ENCODE data around the gene SELENOK. TPM values are rescaled to one million over a fixed set of nuclear protein-coding genes. Genes with fewer than 3 reads are reported as not detected.

Gene SELENOK
- total RNA-seq, 1 donor from 2014 or later = 76.6 TPM

GRCh38 chr3:53939813-53940212, 48.2 kb upstream of the SELENOK start:
- H3K27me3 ChIP-seq = no peaks in the 10 kb centered on the region

GRCh38 chr3:53939086-53939582, 47.5 kb upstream of the SELENOK start:
- no peaks in the 10 kb centered on the region for H3K36me3 ChIP-seq
- Mint-ChIP-seq H3K9me3 (peaks cover 15% of the 10 kb centered on the region), H3K4me3 (no peak overlapping the region), H3K36me3 (peaks cover 2% of the 10 kb centered on the region), H3K27ac (no peak overlapping the region), H3K27me3 (ENCODE audit: insufficient read depth, low read depth) (no peaks in the 10 kb centered on the region), H3K4me1 (peaks cover 10% of the 10 kb centered on the region)
- no peak overlapping the region for H2AFZ ChIP-seq (replicated peaks)
- no peaks in the 10 kb centered on the region for H3K4me1 ChIP-seq
- no peaks in the 10 kb centered on the region for H3K27me3 ChIP-seq
- no peaks in the 10 kb centered on the region for H3K9me3 ChIP-seq (ENCODE audit: low read depth)
- H3K4me2 ChIP-seq = no peak overlapping the region
- H4K20me1 ChIP-seq (ENCODE audit: low read depth) = no peaks in the 10 kb centered on the region
- DNase-seq (ENCODE audit: low spot score) = peak; percentile 79
- no peaks in the 10 kb centered on the region for H3K79me2 ChIP-seq (ENCODE audit: low read depth)
- H3F3A ChIP-seq (ENCODE audit: low read depth) = peaks cover 13% of the 10 kb centered on the region
- H3K27ac ChIP-seq = no peak overlapping the region
- no peak overlapping the region for H3K4me3 ChIP-seq
- H3K9ac ChIP-seq = no peak overlapping the region
- peak; percentile 65 for TF ChIP-seq EZH2phosphoT487 (IDR thresholded peaks at IDR 0.05)
- no peak for TF ChIP-seq EZH2 (IDR thresholded peaks at IDR 0.05)

More at GRCh38 chr3:53939813-53940212, 48.2 kb upstream of the SELENOK start:
- H3K9ac ChIP-seq = no peak overlapping the region
- H4K20me1 ChIP-seq (ENCODE audit: low read depth) = no peaks in the 10 kb centered on the region
- no peak for DNase-seq (ENCODE audit: low spot score)
- Mint-ChIP-seq H3K9me3 (peaks cover 10% of the 10 kb centered on the region), H3K36me3 (peaks cover 2% of the 10 kb centered on the region), H3K4me1 (peaks cover 10% of the 10 kb centered on the region), H3K4me3 (no peak overlapping the region), H3K27me3 (ENCODE audit: insufficient read depth, low read depth) (no peaks in the 10 kb centered on the region), H3K27ac (no peak overlapping the region)
- no peaks in the 10 kb centered on the region for H3K79me2 ChIP-seq (ENCODE audit: low read depth)
- H3K36me3 ChIP-seq = no peaks in the 10 kb centered on the region
- H3K4me1 ChIP-seq = no peaks in the 10 kb centered on the region
- no peaks in the 10 kb centered on the region for H3K9me3 ChIP-seq (ENCODE audit: low read depth)
- H3F3A ChIP-seq (ENCODE audit: low read depth) = peaks cover 13% of the 10 kb centered on the region
- no peak for TF ChIP-seq EZH2 (IDR thresholded peaks at IDR 0.05)
- TF ChIP-seq CTCF (IDR thresholded peaks at IDR 0.05) = peak; percentile 14
- no peak for TF ChIP-seq EZH2phosphoT487 (IDR thresholded peaks at IDR 0.05)
- no peak overlapping the region for H2AFZ ChIP-seq (replicated peaks)
- no peak overlapping the region for H3K27ac ChIP-seq
- H3K4me3 ChIP-seq = no peak overlapping the region
- no peak overlapping the region for H3K4me2 ChIP-seq

GRCh38 chr3:53938645-53939044, 47.0 kb upstream of the SELENOK start:
- Mint-ChIP-seq H3K4me1 (peaks cover 10% of the 10 kb centered on the region), H3K36me3 (peaks cover 2% of the 10 kb centered on the region), H3K4me3 (no peak overlapping the region), H3K27ac (no peak overlapping the region), H3K9me3 (peaks cover 16% of the 10 kb centered on the region), H3K27me3 (ENCODE audit: insufficient read depth, low read depth) (no peaks in the 10 kb centered on the region)
- Histone ChIP-seq H3F3A (ENCODE audit: low read depth) (peaks cover 13% of the 10 kb centered on the region), H3K9ac (no peak overlapping the region), H3K36me3 (no peaks in the 10 kb centered on the region), H3K27me3 (no peaks in the 10 kb centered on the region), H3K4me2 (no peak overlapping the region), H4K20me1 (ENCODE audit: low read depth) (no peaks in the 10 kb centered on the region), H3K9me3 (ENCODE audit: low read depth) (no peaks in the 10 kb centered on the region), H3K4me3 (no peak overlapping the region), H3K79me2 (ENCODE audit: low read depth) (no peaks in the 10 kb centered on the region), H3K4me1 (no peaks in the 10 kb centered on the region), H3K27ac (no peak overlapping the region), H2AFZ (replicated peaks) (no peak overlapping the region)
- TF ChIP-seq EZH2 (IDR thresholded peaks at IDR 0.05) (no peak), EZH2phosphoT487 (IDR thresholded peaks at IDR 0.05) (no peak), CTCF (IDR thresholded peaks at IDR 0.05) (peak; percentile 96)
- DNase-seq (ENCODE audit: low spot score) = peak; percentile 75

GRCh38 chr3:53936347-53936746, 44.7 kb upstream of the SELENOK start:
- H3F3A ChIP-seq (ENCODE audit: low read depth) = peaks cover 13% of the 10 kb centered on the region
- peaks cover 10% of the 10 kb centered on the region for H3K4me1 Mint-ChIP-seq
- H2AFZ ChIP-seq (replicated peaks) = no peak overlapping the region
- H3K4me2 ChIP-seq = no peak overlapping the region
- no peak for DNase-seq (ENCODE audit: low spot score)
- H3K36me3 Mint-ChIP-seq = peaks cover 2% of the 10 kb centered on the region
- TF ChIP-seq EZH2 (IDR thresholded peaks at IDR 0.05) (no peak), CTCF (IDR thresholded peaks at IDR 0.05) (no peak), EZH2phosphoT487 (IDR thresholded peaks at IDR 0.05) (no peak)
- H3K4me1 ChIP-seq = no peaks in the 10 kb centered on the region
- H3K36me3 ChIP-seq = no peaks in the 10 kb centered on the region
- no peak overlapping the region for H3K4me3 ChIP-seq
- no peaks in the 10 kb centered on the region for H3K27me3 ChIP-seq
- H3K27ac Mint-ChIP-seq = no peak overlapping the region
- H3K4me3 Mint-ChIP-seq = no peak overlapping the region
- H3K9ac ChIP-seq = no peak overlapping the region
- no peaks in the 10 kb centered on the region for H4K20me1 ChIP-seq (ENCODE audit: low read depth)
- no peaks in the 10 kb centered on the region for H3K9me3 ChIP-seq (ENCODE audit: low read depth)
- H3K27me3 Mint-ChIP-seq (ENCODE audit: insufficient read depth, low read depth) = no peaks in the 10 kb centered on the region
- no peaks in the 10 kb centered on the region for H3K79me2 ChIP-seq (ENCODE audit: low read depth)
- H3K27ac ChIP-seq = no peak overlapping the region
- H3K9me3 Mint-ChIP-seq = peaks cover 16% of the 10 kb centered on the region
